ENCODE measurements around the gene C1QTNF9B.
"Not testable (repeated sequence)": the region's sequence is repeated elsewhere in the genome, so short reads cannot be mapped to it uniquely, and the experiment has no call there.

DNA sequence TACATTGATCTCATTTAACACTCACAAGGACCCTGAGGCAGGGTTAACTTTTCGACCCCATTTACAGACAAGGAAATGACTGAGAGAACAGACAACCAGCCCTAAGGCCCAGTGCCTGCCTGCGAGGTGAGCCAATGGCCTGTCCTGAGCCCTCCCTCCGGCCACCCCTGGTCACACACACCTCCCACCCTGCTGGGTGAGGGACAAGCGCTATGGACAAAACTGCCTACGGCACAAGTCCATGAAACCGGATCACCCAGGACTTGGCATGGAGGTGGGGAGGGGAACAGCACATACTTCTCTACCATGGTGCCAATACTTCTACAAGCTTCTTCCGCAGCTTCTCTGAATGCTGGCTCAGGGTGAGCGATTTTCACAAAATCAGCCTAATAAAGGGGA lies 15.9 kb downstream of the C1QTNF9B start:
- not testable (repeated sequence) for TF ChIP-seq CTCF (conservative IDR thresholded peaks at IDR 0.05; ENCODE audit: low read length); EZH2phosphoT487 (IDR thresholded peaks at IDR 0.05; ENCODE audit: borderline replicate concordance, low read depth, low read length)

All from OCI-LY7 (cell line).